ENCODE measurements around the gene LRRK1. TPM values are rescaled to one million over a fixed set of nuclear protein-coding genes. Genes with fewer than 3 reads are reported as not detected.

Gene LRRK1
- polyA plus RNA-seq, 1 donor (not counting 4 experiments of a cell fraction or from before 2014, with no cell fraction given), result 6.2 TPM

GRCh38 chr15:100931143-100931890, 12.2 kb downstream of the LRRK1 start:
- Histone ChIP-seq H4K20me1 (ENCODE audit: control insufficient read depth, extremely low read depth, insufficient read depth, low read length) (peaks cover 3% of the 10 kb centered on the region), H3K27me3 (ENCODE audit: control insufficient read depth, extremely low read depth, insufficient read depth, low read length) (no peaks in the 10 kb centered on the region), H2AFZ (ENCODE audit: control insufficient read depth, low read length) (no peak overlapping the region), H3K4me2 (ENCODE audit: control insufficient read depth, extremely low read depth, insufficient read depth, low read depth, low read length) (no peak overlapping the region), H3K9me1 (ENCODE audit: control insufficient read depth, extremely low read depth, insufficient read depth, low read length) (peaks cover 3% of the 10 kb centered on the region), H3K4me3 (ENCODE audit: control insufficient read depth in 2 of 3, extremely low read depth in 1 of 3, insufficient read depth in 2 of 3, low read depth in 1 of 3, low read length in 3 of 3) (no peak overlapping the region), H3K9ac (ENCODE audit: control insufficient read depth, extremely low read depth, insufficient read depth, low read length) (no peak overlapping the region), H3K27ac (ENCODE audit: control insufficient read depth, insufficient read depth, low read length) (no peak overlapping the region), H3K36me3 (ENCODE audit: control insufficient read depth in 2 of 2, extremely low read depth in 1 of 2, insufficient read depth in 2 of 2, low read length in 2 of 2) (peaks cover 0 to 6% of the 10 kb centered on the region in 2 experiments), H3K4me1 (ENCODE audit: control insufficient read depth, extremely low read depth, insufficient read depth, low read length) (peaks cover 23% of the 10 kb centered on the region), H3K9me3 (ENCODE audit: control insufficient read depth, low read depth, low read length) (no peaks in the 10 kb centered on the region), H3K79me2 (ENCODE audit: control insufficient read depth, insufficient read depth, low read length) (no peaks in the 10 kb centered on the region)
- FAIRE-seq (no peak), DNase-seq (ENCODE audit: low read depth, low spot score) (no peak)
- dilution Hi-C loops (cut with MboI; ENCODE audit: extremely low pct_ligation_motif_present, low sequenced_read_pairs), result no loop called here
- no peak for TF ChIP-seq EZH2 (IDR thresholded peaks at IDR 0.05; ENCODE audit: low read length)
- TF ChIP-seq, protein P1, sequence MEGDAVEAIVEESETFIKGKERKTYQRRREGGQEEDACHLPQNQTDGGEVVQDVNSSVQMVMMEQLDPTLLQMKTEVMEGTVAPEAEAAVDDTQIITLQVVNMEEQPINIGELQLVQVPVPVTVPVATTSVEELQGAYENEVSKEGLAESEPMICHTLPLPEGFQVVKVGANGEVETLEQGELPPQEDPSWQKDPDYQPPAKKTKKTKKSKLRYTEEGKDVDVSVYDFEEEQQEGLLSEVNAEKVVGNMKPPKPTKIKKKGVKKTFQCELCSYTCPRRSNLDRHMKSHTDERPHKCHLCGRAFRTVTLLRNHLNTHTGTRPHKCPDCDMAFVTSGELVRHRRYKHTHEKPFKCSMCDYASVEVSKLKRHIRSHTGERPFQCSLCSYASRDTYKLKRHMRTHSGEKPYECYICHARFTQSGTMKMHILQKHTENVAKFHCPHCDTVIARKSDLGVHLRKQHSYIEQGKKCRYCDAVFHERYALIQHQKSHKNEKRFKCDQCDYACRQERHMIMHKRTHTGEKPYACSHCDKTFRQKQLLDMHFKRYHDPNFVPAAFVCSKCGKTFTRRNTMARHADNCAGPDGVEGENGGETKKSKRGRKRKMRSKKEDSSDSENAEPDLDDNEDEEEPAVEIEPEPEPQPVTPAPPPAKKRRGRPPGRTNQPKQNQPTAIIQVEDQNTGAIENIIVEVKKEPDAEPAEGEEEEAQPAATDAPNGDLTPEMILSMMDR (optimal IDR thresholded peaks at IDR 0.05 in 1 of 3, IDR thresholded peaks at IDR 0.05 in 1 of 3, conservative IDR thresholded peaks at IDR 0.05 in 1 of 3; ENCODE audit: extremely low read depth in 1 of 3, insufficient read depth in 2 of 3, low read length in 3 of 3), result no peak

- Histone ChIP-seq H3K36me3 (ENCODE audit: control insufficient read depth in 2 of 2, extremely low read depth in 1 of 2, insufficient read depth in 2 of 2, low read length in 2 of 2) (peaks cover 0 to 5% of the 10 kb centered on the region in 2 experiments), H2AFZ (ENCODE audit: control insufficient read depth, low read length) (no peak overlapping the region), H3K9ac (ENCODE audit: control insufficient read depth, extremely low read depth, insufficient read depth, low read length) (no peak overlapping the region), H3K27ac (ENCODE audit: control insufficient read depth, insufficient read depth, low read length) (no peak overlapping the region), H3K79me2 (ENCODE audit: control insufficient read depth, insufficient read depth, low read length) (no peaks in the 10 kb centered on the region), H4K20me1 (ENCODE audit: control insufficient read depth, extremely low read depth, insufficient read depth, low read length) (peaks cover 3% of the 10 kb centered on the region), H3K4me3 (ENCODE audit: control insufficient read depth in 2 of 3, extremely low read depth in 1 of 3, insufficient read depth in 2 of 3, low read depth in 1 of 3, low read length in 3 of 3) (no peak overlapping the region), H3K9me1 (ENCODE audit: control insufficient read depth, extremely low read depth, insufficient read depth, low read length) (peaks cover 3% of the 10 kb centered on the region), H3K27me3 (ENCODE audit: control insufficient read depth, extremely low read depth, insufficient read depth, low read length) (no peaks in the 10 kb centered on the region), H3K9me3 (ENCODE audit: control insufficient read depth, low read depth, low read length) (no peaks in the 10 kb centered on the region), H3K4me1 (ENCODE audit: control insufficient read depth, extremely low read depth, insufficient read depth, low read length) (peaks cover 23% of the 10 kb centered on the region), H3K4me2 (ENCODE audit: control insufficient read depth, extremely low read depth, insufficient read depth, low read depth, low read length) (no peak overlapping the region)
- TF ChIP-seq, protein P1 (optimal IDR thresholded peaks at IDR 0.05 in 1 of 3, IDR thresholded peaks at IDR 0.05 in 1 of 3, conservative IDR thresholded peaks at IDR 0.05 in 1 of 3; ENCODE audit: extremely low read depth in 1 of 3, insufficient read depth in 2 of 3, low read length in 3 of 3), result no peak
- TF ChIP-seq EZH2 (IDR thresholded peaks at IDR 0.05; ENCODE audit: low read length), result no peak
- dilution Hi-C loops (cut with MboI; ENCODE audit: extremely low pct_ligation_motif_present, low sequenced_read_pairs), result no loop called here
- DNase-seq (ENCODE audit: low read depth, low spot score) (no peak), FAIRE-seq (no peak)
These were observed 13.7 kb downstream of the LRRK1 start for GRCh38 chr15:100932676-100933348.
